H1 (cell line): ENCODE measurements around the gene GNG7. TPM values are rescaled to one million over a fixed set of nuclear protein-coding genes. Genes with fewer than 3 reads are reported as not detected.

Experiments
- CEBPB ChIP-seq: IDR thresholded peaks from 2 replicates; pipeline ENCODE4 v1.6.1; 2012; ENCODE audit warnings: low read depth, low read length
- polyA plus RNA-seq, 7 experiments: library from polyadenylated mRNA; depleted of rRNA in 3 of 7; stranded (reverse) in 5 of 7; unstranded in 2 of 7; fragments of >200 nt in 5 of 7; fragments of 200-250 nt in 2 of 7; gene quantifications; 1 replicate in 5 of 7; 2 replicates in 1 of 7; 4 replicates in 1 of 7; pipeline versions ENCODE4 v1.2.1 to v1.2.3, GENCODE V29; 2011 to 2013; ENCODE audit warnings: missing spikeins in 2 of 7, mixed read lengths in 2 of 7
- total RNA-seq: library from RNA; stranded (reverse); fragmentation: NEBNext Ultra II Directional; extraction: Animal tissue kit (Norgen Biotek cat#: 25700); gene quantifications from 2 replicates; pipeline ENCODE4 v1.2.1, GENCODE V29; 2021

Gene GNG7
- total and polyA plus RNA-seq, 2 of the 8 experiments (the other 6 are each of a cell fraction or from before 2014, with no cell fraction given) = 2.8 to 7.8 TPM

DNA sequence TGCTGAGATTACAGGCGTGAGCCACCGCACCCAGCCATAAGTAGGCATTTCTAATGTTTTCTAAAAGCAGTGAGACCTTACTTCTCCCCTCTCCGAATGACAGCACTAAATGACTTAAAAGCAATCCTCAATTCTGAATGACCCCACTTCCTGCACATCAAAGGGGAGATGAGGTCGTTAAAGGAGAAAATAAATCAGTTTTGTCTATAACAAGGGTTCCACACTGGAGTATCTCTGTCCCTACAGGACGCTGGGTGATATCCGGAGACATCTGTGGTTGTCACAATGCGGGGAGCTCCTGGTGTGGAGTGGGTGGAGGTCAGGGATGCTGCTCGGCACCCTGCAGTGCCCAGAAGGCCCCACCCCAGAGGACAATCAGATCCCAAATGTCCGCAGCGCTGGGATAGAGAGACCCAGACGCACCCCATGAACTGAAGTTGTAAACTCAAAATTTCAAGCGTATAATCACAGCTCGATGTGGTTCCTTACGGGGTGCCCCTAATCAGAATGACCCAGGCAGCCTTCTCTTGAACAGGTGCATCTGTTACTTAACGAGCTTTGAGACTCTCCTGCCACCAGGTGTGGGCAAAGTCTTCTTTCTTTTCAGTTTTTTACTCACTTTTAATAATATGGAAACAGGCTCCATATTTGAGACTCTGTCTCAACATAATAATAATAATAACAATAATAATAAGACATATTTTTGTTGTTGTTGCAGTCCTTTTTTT is 2.9 kb downstream of the GNG7 start (continued):
- TF ChIP-seq CEBPB = no peak
